Retinal pigment epithelial cell (primary cell): Measurements from ENCODE around the gene ERAL1.

Experiments
- DNase-seq: peaks from one replicate; pipeline ENCODE4 v3.0.0-alpha.2; 2010; ENCODE audit warnings: low read depth
- H3K4me3 ChIP-seq: 2 replicates; pipeline ENCODE4 v1.5.1; 2011; ENCODE audit warnings: mild to moderate bottlenecking, low read length, control low read depth, moderate library complexity
- TF ChIP-seq, protein P1 (sequence below): conservative IDR thresholded peaks from 2 replicates; pipeline ENCODE4 v1.5.1; 2011; ENCODE audit warnings: low read depth, low read length, control low read depth, inconsistent platforms

ERAL1 gene

GRCh38 chr17:28895794-28896447, 41.1 kb downstream of the ERAL1 start:
- DNase-seq: no peak
- peak overlapping the region; percentile 78 for H3K4me3 ChIP-seq
- TF ChIP-seq, protein P1, sequence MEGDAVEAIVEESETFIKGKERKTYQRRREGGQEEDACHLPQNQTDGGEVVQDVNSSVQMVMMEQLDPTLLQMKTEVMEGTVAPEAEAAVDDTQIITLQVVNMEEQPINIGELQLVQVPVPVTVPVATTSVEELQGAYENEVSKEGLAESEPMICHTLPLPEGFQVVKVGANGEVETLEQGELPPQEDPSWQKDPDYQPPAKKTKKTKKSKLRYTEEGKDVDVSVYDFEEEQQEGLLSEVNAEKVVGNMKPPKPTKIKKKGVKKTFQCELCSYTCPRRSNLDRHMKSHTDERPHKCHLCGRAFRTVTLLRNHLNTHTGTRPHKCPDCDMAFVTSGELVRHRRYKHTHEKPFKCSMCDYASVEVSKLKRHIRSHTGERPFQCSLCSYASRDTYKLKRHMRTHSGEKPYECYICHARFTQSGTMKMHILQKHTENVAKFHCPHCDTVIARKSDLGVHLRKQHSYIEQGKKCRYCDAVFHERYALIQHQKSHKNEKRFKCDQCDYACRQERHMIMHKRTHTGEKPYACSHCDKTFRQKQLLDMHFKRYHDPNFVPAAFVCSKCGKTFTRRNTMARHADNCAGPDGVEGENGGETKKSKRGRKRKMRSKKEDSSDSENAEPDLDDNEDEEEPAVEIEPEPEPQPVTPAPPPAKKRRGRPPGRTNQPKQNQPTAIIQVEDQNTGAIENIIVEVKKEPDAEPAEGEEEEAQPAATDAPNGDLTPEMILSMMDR: no peak

DNA sequence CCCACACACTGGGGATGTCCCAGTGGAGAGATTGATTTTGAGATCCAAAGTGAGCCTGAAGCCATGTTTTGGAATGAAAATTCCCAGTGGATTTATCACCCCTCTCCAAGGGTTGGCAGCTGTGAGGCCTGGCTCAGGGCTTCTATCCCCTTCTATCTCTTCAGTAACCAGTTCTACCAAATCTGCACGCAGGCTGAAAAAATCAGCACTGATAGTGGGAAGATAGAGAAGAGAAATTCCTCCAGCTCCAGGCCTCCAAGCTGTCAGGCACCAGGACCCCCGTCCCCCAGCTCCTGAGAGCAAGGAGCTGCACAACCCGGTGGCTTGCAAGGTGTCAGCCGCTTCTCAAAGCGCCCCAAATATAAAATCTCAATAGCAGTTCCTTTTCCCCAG, 41.7 kb downstream of the ERAL1 start:
- TF ChIP-seq, protein P1: no peak
- H3K4me3 ChIP-seq: peak overlapping the region; percentile 78
- DNase-seq: no peak

DNA sequence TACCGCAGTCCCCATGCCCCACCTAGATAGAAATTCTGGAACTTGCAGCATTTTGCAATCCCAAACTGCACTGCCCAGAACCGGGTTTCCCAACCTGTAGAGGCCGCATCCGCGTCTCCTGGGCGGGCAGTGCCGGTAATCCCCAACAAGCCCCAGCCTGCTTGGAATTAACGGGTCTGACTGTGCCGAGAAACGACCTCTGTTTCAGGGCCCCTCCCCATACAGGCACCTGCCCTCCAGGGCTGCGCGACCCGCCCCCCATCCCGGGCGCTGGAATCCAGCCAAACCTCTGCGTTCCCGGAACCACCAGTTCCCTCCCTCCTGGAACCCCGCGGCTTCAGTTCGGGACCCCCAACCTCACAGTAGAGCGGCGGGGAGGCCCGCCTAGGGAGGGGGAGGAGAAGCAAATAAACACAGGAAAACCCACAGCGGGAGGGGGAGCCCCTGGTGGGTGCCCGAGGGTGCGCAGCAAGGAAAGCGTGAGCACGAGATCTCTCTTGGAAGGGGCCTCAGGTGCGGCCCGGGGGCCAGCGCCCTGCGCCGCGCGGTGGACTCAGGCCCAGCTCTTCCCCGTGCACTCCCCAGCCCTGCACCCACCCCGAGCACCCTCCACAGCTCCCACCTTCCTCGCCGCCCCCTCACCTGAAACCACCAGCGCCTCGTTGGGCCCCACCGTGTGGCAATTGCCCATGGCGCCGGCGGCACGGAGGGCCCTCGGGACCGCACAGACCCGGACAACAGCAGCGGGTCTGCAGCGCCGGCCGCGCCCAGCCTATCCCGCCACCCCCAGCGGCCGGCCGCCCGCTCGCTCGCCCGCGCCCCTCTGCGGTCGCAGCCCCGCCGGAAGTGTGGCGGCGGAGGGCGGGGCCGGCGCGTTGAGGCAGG, 42.3 kb downstream of the ERAL1 start, which contains the start of gene FLOT2:
TSS of gene FLOT2 (minus strand) at position 850 of the 885 bp plus-strand sequence. CDS start at position 691, 159 bp downstream.
- no peak for DNase-seq
- TF ChIP-seq, protein P1: peak; percentile 30
- H3K4me3 ChIP-seq: peak within 1 kb of the TSS; percentile 78

DNA sequence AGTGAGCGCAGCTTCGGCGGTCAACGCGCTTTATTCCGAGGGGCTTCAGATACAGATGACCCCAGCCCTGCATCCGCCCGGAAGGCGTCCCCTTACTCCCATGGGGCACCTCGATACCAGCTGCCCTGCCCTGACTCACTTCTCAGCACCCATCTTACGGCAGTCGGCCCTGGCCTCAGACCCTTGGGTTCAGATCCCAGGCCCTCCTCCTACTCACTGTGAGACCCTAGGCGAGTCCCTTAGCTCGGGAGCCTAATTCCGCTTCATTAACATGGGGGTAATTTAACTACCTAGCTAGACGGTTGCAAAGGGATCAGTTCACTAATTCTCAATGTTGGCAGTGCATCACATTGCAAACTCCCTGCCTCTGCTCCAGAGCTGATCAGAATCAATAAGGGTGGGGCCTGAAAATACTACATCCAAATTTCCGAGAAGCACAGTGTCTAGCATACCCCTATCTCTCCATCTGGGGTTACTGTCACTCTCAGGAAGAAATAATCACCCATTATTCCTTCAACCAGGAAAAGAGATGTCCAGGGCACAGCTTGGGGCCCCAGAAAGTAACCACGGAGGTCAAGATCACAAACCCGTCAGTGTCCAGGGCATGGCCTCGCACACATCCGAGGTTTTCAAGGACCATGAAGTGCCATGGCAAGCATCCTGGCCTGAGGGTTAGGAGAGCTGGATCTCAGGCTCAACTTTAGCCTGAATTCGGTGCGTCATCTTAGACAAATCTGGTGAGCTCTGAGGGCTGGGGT, 43.1 kb downstream of the ERAL1 start:
- TF ChIP-seq, protein P1: no peak
- H3K4me3 ChIP-seq: peak overlapping the region; percentile 78
- no peak for DNase-seq

- H3K4me3 ChIP-seq: no peak overlapping the region
- TF ChIP-seq, protein P1: no peak
- no peak for DNase-seq
Measured at GRCh38 chr17:28898527-28898955, 43.7 kb downstream of the ERAL1 start.

GRCh38 chr17:28899212-28899815, 44.5 kb downstream of the ERAL1 start:
- TF ChIP-seq, protein P1: no peak
- no peak for DNase-seq
- H3K4me3 ChIP-seq: no peak overlapping the region
